GM12874 (cell line): Measurements from ENCODE around the gene SGTB.

Experiments used
- CTCF ChIP-seq: IDR thresholded peaks from 2 replicates; pipeline ENCODE4 v1.5.1; 2011; ENCODE audit warnings: low read depth, mild to moderate bottlenecking, control low read depth, low read length, moderate library complexity; ENCODE audit not compliant: insufficient read depth

The SGTB gene

DNA sequence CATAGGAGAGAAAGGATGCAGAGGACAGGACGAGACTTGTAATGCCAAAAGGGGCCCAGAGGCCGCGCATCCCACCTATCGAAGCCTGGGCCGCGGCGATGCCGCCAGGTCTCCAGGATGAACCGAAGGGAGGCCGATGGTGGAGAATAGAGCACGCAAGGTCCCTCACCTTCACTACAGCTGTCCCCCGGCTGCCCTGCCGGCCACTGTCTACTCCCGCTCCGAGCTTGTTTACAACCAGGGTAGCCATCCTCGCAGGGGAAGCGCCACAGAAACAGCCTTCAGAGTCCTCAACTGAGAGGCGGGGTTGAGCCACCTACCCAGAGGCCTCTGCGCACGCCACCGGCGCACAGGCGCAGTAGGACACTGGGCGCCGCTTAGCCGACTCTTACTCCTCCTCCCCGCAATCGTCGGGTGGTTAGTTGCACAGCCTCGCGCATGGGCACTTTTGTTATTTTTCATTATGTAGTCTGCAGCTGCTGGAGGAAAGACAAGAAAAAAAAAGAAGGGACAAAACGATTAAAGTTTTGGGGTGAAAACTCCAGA, 97.8 kb downstream of the SGTB start, which contains the start of gene TRIM23:
Gene TRIM23, minus strand, starts transcription at position 309 of the 546 bp plus-strand sequence. Its CDS starts 59 bp downstream, at position 250.
- no peak for TF ChIP-seq CTCF

GRCh38 chr5:65623482-65623881, 98.4 kb downstream of the SGTB start:
- TF ChIP-seq CTCF, result no peak

- no peak for TF ChIP-seq CTCF
These were observed 101.9 kb downstream of the SGTB start for GRCh38 chr5:65620021-65620420.
